ENCODE measurements around the gene RGS1.

- TF ChIP-seq EZH2 (optimal IDR thresholded peaks at IDR 0.05; ENCODE audit: low read depth, low read length) (no peak), CTCF (IDR thresholded peaks at IDR 0.05; ENCODE audit: low read length) (no peak), EZH2phosphoT487 (IDR thresholded peaks at IDR 0.05; ENCODE audit: low read length) (no peak)
Measured at GRCh38 chr1:192554904-192555303, 20.7 kb upstream of the RGS1 start.
